Cerebellar cortex (tissue), 1 donor: Measurements from ENCODE around the gene C1orf141.
"Not testable (repeated sequence)": the region's sequence is repeated elsewhere in the genome, so short reads cannot be mapped to it uniquely, and the experiment has no call there.

Source experiments
- DNase-seq: peaks from one replicate; pipeline ENCODE4 v3.0.0-alpha.2; 2015; ENCODE audit warnings: low spot score

Gene C1orf141

DNA sequence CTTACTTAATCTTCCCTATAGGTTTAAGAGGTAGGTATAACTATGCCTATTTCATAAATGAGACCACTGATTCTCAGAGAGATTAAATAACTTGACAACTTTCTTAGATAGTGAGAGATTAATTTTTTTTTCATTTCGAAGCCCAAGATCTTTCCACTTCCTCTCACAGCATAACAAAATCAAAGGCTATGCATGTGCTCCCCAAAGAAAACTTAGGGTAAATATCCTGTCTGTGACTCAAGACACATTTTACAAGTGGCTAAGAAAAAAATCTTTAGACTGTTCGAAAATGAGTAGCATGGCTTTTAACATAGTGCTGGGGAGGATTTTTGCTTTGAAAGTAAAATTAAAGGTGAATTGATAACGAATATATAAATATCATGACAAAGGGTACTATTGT, 8.2 kb upstream of the C1orf141 start:
- no peak for DNase-seq

DNA sequence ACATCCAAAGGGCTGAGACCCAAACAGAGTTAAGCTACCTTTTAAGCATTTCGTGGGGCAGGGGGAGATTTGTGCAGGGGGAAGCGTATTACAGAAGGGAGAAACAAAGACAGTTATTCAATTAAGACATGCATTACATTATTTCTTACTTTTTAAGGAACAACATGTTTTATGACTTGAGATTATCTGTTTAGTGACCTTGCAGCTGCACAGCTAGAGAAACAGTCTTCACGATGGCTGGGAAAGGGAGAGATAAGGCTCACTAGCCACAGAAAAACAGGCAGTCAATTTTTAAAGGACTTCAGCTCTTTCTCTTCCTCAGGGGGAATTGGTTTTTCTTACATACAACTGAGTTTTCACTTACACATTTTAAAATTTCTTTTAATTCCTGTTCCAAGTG, 7.1 kb upstream of the C1orf141 start:
- DNase-seq, result not testable (repeated sequence)

DNA sequence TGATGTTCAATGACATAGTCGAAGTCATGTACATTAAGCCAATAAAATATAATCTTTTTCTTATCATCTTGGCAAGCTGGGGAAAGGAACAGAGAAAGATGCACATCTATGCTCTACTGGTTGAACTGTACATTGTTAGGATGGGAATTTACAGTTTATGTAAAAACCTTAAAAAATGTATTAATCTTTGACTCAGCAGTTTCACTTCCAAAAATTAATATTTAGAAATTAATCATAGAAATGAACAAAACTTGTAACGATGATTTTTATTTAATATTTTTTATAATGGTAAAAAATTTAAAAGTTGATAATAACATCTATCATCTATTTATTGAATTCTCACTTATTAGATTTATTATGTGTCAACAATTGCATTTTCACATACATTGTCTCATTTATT, 5.7 kb upstream of the C1orf141 start:
- DNase-seq, result no peak

DNA sequence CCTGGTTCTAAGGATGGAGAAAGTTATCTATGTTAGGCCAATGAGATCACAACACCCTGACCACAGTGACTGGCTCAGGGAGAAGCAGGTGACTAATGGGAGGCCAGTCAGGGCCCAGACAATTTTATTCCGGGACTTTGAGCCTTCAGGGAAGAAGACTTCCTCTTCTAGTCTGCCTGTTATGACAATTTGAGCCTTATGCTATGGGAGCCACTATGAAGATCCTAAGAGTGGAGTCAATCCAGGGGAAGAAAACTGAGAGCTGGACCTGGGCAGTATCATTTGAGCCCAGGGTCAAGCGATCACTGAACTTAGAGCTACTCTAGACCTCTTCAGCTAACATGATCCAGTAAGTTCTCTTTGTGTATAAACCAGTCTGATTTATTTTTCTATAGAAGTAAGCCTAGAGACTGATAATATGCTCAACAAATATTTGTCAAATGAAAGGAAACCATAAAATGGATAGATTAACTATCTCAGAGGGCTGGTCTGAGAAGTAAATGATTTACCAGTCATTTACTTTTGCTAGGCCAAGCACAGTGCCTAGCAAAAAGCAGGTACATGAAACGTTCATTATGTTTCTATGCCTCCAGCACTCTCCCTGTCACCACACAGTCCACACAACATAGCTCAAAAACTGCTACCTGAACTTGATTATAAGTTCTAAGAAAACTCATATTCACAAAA, 4.2 kb upstream of the C1orf141 start:
- no peak for DNase-seq

DNA sequence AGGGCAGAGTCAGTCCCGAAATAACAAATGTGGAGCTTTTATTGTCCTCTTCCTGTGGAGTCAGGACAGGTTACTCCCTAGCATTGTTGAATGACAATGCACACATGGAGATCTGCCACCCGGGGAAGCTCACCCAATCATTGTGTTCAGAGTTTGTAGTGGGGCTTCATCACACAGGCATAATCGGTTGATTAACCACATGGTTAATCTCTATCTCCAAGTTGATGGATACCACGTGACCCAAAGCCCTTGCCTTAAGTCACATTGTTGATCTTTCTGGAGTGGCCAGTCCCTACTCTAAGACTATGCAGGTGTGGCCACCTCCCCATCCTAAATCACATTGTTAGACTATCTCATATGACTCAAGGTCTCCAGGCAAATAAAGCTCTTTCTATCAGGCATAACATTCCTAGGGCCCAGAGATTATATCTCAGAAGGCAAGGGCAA, 2.6 kb upstream of the C1orf141 start:
- DNase-seq, result no peak

DNA sequence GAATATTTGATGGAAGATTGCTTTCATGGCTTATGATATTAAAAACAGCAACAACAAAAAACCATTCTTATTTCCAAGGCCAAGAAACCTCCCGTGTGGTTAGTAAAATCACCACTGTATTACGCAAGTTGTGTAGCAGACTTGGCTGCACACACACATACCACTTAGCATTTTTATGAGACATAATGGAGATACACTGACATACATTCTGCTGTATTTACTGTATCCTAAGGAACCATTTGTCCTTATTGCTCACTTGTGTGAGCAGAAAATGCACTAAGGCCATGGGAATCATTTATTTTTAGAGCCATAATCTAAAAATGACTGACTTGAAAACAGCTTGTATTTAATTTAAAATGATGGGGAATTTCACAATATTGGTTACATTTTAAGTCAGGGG, 584 bp upstream of the C1orf141 start:
- DNase-seq, result no peak

DNA sequence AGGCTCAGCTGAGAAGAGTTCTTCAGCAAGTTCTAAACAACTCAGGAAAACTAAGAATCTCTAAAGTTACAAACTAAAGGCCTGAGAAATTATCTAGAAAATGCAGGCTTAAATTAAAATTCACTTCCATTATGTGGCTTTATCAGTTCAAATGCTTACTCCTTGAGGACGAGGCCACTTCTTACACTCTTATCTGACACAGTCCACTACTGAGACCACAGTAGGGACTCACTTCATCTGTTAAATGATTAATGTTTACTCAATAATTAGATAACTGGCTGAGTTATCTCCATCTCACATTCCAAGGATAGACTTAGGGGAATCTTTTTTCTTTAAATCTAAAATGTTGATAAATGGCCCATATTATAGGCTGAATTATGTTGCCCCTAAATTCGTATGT, 1.6 kb downstream of the C1orf141 start:
- DNase-seq, result no peak

DNA sequence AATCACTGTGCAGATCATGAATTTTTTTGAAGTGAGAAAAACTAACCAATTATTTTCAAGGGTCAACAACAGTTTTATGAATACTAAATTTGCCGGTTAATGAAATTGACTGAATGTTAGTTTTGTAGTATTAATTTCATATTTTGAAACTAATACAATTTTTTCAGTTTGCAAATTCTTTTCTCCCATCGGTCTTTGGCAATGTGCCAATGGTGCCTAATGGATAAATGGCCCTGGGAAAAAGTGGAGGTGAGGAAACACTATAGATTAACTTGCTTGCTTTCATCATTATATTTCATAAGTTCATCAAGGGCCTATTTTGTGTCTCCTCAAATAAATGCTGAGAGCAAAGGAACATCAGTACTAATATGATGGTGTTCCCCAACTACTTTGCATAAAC, 4.1 kb downstream of the C1orf141 start:
- no peak for DNase-seq

DNA sequence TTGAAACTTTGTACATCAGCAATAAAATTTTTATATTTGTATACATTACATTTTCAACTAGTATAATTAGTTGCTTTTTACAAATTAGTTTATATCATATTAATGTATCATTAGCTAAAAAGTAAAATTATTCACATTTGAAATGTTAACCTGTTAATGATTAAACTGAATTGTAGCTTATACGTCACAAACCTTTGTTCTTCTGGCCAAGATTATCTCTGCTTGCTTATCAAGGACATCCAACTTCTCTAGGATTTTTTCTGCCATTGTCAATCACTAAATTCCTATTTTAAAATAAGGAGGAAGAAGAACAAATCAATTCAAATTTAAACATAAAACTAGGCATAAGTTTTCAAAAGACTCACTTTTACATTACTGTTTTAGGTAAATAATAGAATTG, 7.8 kb downstream of the C1orf141 start:
- no peak for DNase-seq

DNA sequence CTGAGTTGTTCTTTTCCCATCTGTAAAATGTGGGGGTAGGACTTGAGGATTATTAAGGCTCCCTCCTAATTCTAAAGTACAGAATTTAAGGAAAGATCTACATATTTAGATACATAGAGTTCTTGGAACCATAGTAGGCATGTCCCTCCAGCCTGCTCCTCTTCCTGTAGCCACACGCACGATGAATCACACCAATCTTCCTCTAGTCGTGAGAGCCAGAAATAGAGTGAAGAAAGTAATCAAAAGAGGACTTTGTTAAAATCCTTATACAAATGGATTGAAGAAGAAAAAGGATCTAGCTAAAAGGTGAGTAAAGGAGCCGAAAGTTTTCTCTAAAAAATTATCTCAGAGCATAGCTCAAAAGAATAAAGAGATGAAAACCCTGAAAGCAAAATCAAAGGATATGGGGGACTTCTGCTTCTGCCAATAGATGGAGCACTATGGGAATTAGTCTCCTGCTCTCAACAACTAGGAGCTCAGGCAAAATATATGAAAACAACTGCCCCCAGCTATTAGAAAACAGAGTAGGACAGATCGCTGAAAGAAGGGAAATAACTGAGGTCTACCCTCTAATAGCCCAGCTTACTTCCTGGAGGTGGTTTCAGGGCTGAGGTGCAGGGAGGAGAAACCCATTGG, 8.5 kb downstream of the C1orf141 start:
- no peak for DNase-seq

DNA sequence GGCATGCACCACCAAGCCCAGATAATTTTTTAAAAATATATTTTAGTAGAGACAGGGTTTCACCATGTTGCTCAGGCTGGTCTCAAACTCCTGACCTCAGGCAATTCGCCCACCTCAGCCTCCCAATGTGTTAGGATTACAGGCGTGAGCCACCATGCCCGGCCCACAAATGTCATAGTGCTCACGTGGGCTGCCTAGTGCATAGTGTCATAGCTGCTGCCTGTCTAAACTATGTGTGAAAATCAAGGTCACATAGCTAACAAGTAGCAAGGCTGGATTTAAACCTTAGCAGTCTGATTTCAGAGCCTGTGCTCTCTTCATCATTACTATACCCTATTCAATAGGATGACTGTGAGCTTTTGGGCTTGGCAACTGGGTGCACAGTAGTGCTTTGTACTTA, 10.3 kb downstream of the C1orf141 start:
- DNase-seq, result no peak

DNA sequence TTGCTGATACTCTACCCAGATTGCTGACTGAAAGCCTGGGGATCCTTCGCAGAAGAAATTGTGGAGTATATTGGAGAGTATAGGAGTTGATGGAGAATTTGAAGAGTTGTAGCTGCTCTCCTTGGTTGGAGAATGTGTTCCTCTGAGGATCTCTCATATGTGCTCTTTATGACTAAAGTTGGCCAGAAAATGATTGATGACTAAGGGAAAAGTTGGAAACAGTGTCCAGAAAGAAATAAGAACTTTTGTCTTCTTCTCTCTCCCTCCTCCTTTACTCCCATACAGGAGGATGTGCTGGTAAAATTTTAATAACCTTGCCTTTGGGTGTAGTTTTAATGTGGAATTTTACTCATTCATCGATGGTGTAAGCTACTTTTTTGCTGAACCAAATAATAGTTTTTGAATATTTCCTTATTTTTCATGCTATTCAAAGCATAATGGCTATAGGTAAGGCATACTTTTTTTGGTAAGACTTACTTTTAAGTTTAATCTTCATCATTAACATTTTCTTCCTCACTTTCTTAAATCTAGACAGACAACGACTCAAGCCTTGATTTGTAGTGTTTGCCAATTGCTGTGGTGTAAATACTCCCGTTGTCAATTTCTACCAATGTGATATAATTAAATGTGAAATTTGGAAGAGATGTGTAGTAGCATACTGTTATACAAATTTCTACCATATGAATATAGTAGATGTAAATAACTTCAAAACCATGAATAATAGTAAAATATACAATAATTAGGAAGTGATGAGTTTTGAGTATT, 13.7 kb downstream of the C1orf141 start:
- DNase-seq, result no peak

DNA sequence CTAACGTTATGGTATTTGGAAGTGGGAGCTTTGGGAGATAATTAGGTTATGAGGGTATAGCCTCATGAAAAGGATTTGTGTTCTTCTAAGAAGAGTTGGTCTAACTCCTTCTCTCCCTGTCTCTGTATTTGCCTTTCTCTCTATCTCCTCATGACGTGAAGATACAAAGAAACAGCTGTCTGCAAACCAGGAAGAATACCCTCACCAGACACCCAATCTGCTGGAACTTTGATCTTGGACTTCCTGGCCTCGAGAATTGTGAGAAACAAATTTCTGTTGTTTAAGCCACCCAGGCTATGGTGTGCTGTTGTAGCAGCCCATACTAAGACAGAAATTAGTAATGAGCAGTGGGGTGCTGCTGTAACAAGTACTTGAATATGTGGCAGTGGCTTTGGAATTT, 16.1 kb downstream of the C1orf141 start:
- DNase-seq, result no peak

DNA sequence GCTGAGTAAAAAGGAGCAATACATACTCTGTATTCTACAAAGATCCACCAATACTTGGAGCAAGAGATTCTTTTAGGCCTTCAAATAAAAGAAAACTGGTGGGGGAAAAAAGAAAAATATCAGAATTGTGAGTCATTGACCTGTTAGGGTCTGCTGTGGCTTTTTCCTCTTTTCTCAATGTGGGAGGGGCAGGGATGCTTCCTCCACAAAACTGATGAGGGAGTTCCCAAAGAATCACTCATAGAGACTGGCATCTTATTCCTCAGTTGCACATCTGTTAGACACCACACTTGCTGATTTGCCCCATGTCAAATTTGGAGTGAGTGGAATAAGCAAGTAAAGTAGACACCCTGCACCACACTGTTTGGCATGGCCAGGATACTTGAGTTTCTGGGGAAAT, 16.6 kb downstream of the C1orf141 start:
- DNase-seq, result no peak

DNA sequence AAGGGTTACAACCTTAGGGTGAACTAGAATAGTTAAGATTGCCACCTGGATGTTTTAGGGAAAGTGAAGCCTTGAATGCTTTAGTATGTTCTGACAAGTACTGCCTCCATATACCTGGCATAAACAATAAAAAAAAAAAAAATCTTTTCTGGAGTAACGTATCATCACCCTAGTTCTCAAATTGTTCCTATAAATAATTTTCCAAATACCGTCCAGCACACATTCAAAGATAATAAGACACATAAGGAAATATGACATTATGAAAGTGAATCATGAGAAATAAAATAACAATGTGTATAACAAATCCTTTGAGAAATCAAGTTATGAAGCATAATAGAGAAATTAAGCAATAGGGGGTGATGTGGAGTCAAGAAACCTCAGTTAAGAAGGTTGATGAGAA, 20.6 kb downstream of the C1orf141 start:
- no peak for DNase-seq

DNA sequence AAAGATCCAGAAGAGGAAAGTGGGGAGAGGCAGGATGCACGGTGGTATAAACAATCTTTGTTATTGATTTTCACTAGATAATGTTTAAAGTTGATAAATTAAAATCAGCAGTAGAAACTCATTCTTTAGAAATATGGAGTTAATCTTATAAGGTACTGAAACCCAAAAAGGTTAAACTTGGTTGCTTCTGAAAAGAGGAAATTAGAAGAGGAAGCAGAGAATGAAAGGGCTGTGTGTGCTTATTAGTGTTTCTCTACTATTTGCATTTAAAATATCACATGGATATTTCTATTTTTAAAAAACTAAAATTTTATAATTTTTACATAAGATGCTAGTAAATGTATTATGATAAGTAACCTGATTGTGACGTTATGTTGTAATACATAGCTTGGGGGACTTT, 24.4 kb downstream of the C1orf141 start:
- DNase-seq, result no peak

DNA sequence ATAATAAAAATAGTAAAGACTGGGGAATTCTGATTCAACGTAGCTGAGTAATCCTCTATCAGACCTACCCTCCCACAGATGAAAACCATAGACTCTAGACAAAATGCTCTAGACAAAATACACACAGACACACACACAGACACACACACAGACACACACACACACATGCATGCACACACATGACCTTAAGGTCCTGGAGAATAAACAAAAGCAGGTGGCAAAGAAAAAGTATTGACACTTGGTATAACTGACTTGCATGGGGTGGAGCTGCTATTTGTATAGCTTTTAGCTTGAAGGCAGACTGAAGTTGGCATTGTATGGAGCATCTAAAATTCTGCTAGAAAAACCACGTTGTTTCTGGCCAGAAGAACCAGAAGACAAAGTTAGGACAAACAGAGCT, 29.3 kb downstream of the C1orf141 start:
- no peak for DNase-seq

DNA sequence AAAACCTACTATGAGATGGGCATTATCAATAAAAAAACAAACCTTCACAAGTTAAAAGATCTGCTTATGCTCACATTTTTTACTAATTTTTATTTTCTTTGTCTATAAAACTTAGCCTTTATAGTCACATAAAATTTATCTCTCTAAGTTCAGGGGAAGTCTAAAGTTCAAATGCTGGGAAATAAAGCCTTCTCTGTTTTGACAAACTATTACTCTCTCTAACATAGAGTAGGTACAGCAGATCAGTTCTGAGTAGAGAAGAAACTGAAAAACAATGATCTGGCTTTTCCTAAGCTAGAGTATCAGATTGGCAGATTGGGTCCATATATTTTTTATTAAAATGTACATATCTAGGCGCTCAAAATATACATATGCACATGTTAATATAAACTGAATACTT, 31.2 kb downstream of the C1orf141 start:
- DNase-seq, result no peak

DNA sequence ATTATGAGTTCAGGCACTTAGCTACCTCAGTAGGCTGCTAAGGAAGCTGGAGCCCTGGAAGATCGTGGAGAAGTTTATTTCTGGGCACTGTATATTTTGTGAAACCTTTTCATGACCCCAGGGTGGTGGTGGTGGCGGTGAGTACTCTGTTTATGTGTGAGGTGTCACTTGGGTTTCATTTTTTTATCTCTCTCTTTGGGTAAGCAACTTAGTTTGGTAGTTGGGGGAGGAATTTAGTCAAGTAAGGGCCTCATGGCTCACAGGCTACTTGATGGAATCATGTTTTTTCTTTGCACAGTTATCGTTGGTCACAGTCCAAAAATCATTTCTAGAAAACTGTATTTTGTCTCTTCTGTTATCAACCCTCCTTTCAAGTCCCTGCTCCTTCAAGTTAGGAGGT, 33.9 kb downstream of the C1orf141 start:
- no peak for DNase-seq

DNA sequence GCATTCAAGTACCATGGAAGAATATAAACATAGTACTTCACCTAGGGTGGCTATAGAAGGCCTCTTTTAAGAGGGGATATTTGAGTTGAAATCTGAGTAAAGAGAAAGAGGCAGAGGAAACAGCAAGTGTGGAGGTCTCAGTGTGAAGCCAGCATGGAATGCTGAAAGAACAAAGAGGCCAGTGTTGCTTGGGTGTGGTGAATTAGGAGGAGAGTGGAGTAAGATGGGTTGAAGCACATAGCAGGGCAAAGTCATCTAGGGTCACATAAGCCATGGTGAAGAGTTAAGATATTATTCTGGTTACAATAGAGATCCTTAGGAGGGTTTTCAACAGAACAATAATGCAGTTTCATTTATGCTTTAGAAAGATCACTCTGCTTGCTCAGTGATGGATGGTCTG, 37.5 kb downstream of the C1orf141 start:
- DNase-seq, result no peak

DNA sequence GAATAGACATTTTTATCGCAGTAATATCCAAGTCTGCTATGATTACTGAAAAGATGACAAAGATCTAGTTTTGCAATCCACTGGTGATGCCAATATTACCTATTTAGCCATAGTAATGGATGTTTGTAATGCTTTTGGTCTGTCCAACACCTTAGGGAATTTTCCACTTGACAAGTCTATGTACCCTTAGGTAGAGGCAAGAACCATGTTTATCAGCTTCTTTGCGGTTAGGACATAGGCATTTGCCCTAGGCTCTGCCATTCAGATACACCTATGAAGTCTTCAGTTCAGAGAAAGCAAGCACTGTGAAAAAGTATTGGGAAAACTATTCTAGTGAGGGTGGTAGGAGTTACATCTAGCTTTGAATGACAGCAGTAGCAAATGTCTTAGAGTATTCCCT, 40.6 kb downstream of the C1orf141 start:
- no peak for DNase-seq

DNA sequence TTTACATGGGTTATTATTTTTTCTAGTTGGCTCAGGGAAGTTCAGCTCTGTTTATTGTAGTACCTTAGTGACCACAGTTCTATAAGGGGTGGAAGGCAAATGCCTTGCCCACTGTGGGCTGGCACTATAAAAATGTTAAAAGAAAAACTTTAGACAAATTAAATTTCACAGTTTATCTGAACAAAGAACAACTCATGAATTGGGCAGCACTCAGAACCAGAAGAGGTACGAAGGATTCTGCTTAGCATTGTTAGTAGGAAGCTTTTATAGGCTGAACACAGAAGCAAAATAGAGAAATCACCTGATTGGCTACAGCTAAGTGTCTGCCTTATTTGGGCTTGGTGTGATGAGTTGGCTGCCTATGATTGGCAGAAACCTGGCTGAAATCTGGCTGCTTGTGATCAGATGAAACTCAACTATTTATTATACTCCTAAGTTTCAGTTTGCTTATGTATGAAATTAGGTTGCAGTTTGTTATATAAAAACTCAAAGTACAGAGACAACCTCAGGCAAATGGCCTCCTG, 45.0 kb downstream of the C1orf141 start:
- no peak for DNase-seq

DNA sequence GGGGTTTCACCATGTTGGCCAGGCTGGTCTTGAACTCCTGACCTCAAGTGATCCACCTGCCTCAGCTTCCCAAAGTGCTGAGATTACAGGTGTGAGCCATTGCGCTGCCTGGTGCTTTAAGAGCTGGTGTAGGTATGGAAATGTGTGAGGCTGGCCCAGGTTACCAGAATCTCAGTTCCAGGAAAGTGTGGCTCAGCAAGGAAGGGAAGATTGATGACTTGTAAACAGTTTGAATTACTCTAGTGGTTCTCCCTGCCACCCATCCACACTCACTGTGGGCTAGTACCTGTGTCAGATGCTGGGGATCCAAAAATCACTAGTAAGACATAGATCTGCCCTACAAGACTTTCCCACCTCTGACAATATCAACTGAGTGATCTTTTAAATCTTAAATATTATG, 46.3 kb downstream of the C1orf141 start:
- no peak for DNase-seq
